Vagina (tissue), 2 donors: ENCODE results near the gene CCDC57. TPM values are rescaled to one million over a fixed set of nuclear protein-coding genes. Genes with fewer than 3 reads are reported as not detected.

Source experiments
- DNase-seq, 2 donors: peaks; one replicate each; pipeline ENCODE4 v3.0.0-alpha.2; 2017; ENCODE audit errors: extremely low spot score in 2 of 2
- H3K27ac ChIP-seq: fragments of 200-600 bp; sonication (generic); one replicate; pipeline ENCODE4 v1.5.1; 2019
- H3K27me3 ChIP-seq: fragments of 200-600 bp; sonication (generic); one replicate; pipeline ENCODE4 v1.5.1; 2019
- H3K36me3 ChIP-seq, 2 donors: fragments of 200-600 bp; sonication (generic); one replicate each; pipeline ENCODE4 v1.5.1; 2017 to 2019
- H3K4me1 ChIP-seq: fragments of 200-600 bp; sonication (generic); one replicate; pipeline ENCODE4 v1.5.1; 2019
- H3K4me3 ChIP-seq, 2 donors: fragments of 200-600 bp; sonication (generic); 1 replicate in 1 of 2; 2 replicates in 1 of 2; pipeline ENCODE4 v1.5.1; 2016 to 2019
- H3K9me3 ChIP-seq: fragments of 200-600 bp; sonication (generic); one replicate; pipeline ENCODE4 v1.5.1; 2019
- CTCF ChIP-seq, 3 experiments: fragments of 450-650 bp in 2 of 3; fragments of 200-600 bp in 1 of 3; sonication (generic) in 1 of 3; IDR thresholded peaks; one replicate each; pipeline ENCODE4 v1.5.1; 2017 to 2019; ENCODE audit warnings: antibody characterized with exemption in 3 of 3, mild to moderate bottlenecking in 2 of 3, moderate library complexity in 2 of 3
- POLR2A ChIP-seq, 2 donors: fragments of 450-650 bp; IDR thresholded peaks; one replicate each; pipeline ENCODE4 v1.6.1; 2017; ENCODE audit warnings: antibody characterized with exemption in 2 of 2, mild to moderate bottlenecking in 2 of 2, moderate library complexity in 2 of 2
- POLR2AphosphoS5 ChIP-seq, 2 donors: sonication (generic); formaldehyde crosslinking; IDR thresholded peaks; one replicate each; pipeline ENCODE4 v1.9.0; 2017; ENCODE audit warnings: antibody characterized with exemption in 2 of 2, mild to moderate bottlenecking in 2 of 2, low read depth in 1 of 2; ENCODE audit not compliant: insufficient read depth in 1 of 2
- intact Hi-C: fragments of 100-400 bp; cut with DNase I; formaldehyde crosslinking; loops from one replicate; pipeline ENCODE4 v1.15.1; 2023
- total RNA-seq: library from RNA; depleted of rRNA; stranded (reverse); fragments of >200 nt; gene quantifications from one replicate; pipeline ENCODE4 v1.2.3, GENCODE V29; 2016

The CCDC57 gene
- total RNA-seq, 1 donor from 2014 or later, result 26.5 TPM

GRCh38 chr17:82245134-82246039 lies 32.7 kb upstream of the CCDC57 start:
- H3K9me3 ChIP-seq, result no peaks in the 10 kb centered on the region
- no peak for TF ChIP-seq CTCF (IDR thresholded peaks at IDR 0.05)
- no peak for TF ChIP-seq POLR2AphosphoS5 (IDR thresholded peaks at IDR 0.05; ENCODE audit: insufficient read depth in 1 of 2, low read depth in 1 of 2)
- TF ChIP-seq POLR2A (IDR thresholded peaks at IDR 0.05), result no peak
- H3K4me3 ChIP-seq, result no peak overlapping the region
- peaks cover 0 to 64% of the 10 kb centered on the region in 2 donors for H3K36me3 ChIP-seq
- DNase-seq, result no peak
- H3K27ac ChIP-seq, result peak overlapping the region; percentile 78
- intact Hi-C loops, result loop anchor here (2.0 kb wide), 1 partner anchor 75 kb away; no protein-coding TSS in a partner anchor
- no peaks in the 10 kb centered on the region for H3K27me3 ChIP-seq
- peaks cover 74% of the 10 kb centered on the region for H3K4me1 ChIP-seq

GRCh38 chr17:82244413-82245133 lies 31.9 kb upstream of the CCDC57 start:
- Histone ChIP-seq H3K4me3 (no peak overlapping the region), H3K4me1 (peaks cover 82% of the 10 kb centered on the region), H3K36me3 (peaks cover 0 to 56% of the 10 kb centered on the region in 2 donors), H3K27me3 (no peaks in the 10 kb centered on the region), H3K9me3 (no peaks in the 10 kb centered on the region), H3K27ac (peak overlapping the region; percentile 42)
- intact Hi-C loops, result loop anchor here (2.0 kb wide), 1 partner anchor 76 kb away; no protein-coding TSS in a partner anchor
- TF ChIP-seq CTCF (IDR thresholded peaks at IDR 0.05) (peak in 1 of 3 experiments; percentile 35), POLR2A (IDR thresholded peaks at IDR 0.05) (no peak), POLR2AphosphoS5 (IDR thresholded peaks at IDR 0.05; ENCODE audit: insufficient read depth in 1 of 2, low read depth in 1 of 2) (peak in 1 of 2 donors; percentile 22)
- no peak for DNase-seq

GRCh38 chr17:82243648-82244412 lies 31.2 kb upstream of the CCDC57 start:
- Histone ChIP-seq H3K27me3 (no peaks in the 10 kb centered on the region), H3K9me3 (no peaks in the 10 kb centered on the region), H3K4me1 (peaks cover 89% of the 10 kb centered on the region), H3K27ac (peak overlapping the region; percentile 85), H3K4me3 (no peak overlapping the region), H3K36me3 (peaks cover 0 to 48% of the 10 kb centered on the region in 2 donors)
- intact Hi-C loops, result loop anchor here (2.0 kb wide), 1 partner anchor 77 kb away; no protein-coding TSS in a partner anchor
- TF ChIP-seq CTCF (IDR thresholded peaks at IDR 0.05) (no peak), POLR2A (IDR thresholded peaks at IDR 0.05) (no peak), POLR2AphosphoS5 (IDR thresholded peaks at IDR 0.05; ENCODE audit: insufficient read depth in 1 of 2, low read depth in 1 of 2) (no peak)
- DNase-seq, result no peak

GRCh38 chr17:82242977-82243647 lies 30.5 kb upstream of the CCDC57 start:
- Histone ChIP-seq H3K36me3 (peaks cover 0 to 41% of the 10 kb centered on the region in 2 donors), H3K27ac (peak overlapping the region; percentile 85), H3K4me1 (peaks cover 95% of the 10 kb centered on the region), H3K4me3 (no peak overlapping the region), H3K27me3 (no peaks in the 10 kb centered on the region), H3K9me3 (no peaks in the 10 kb centered on the region)
- TF ChIP-seq POLR2AphosphoS5 (IDR thresholded peaks at IDR 0.05; ENCODE audit: insufficient read depth in 1 of 2, low read depth in 1 of 2), result peak in 1 of 2 donors; percentile 71
- TF ChIP-seq CTCF (IDR thresholded peaks at IDR 0.05), result no peak
- TF ChIP-seq POLR2A (IDR thresholded peaks at IDR 0.05), result no peak
- intact Hi-C loops, result no loop called here
- DNase-seq, result no peak
